A549 (cell line): ENCODE data around the gene TUBGCP3.

Experiments used
- ATOH8 ChIP-seq: fragments of 250-450 bp; sonication (Bioruptor Pico); IDR thresholded peaks from 2 replicates; pipeline ENCODE4 v1.5.0; 2020; ENCODE audit warnings: low read depth, mild to moderate bottlenecking, moderate library complexity
- CEBPB ChIP-seq, 2 experiments: fragments of >200 bp in 1 of 2; sonication (Bioruptor Twin) in 1 of 2; formaldehyde crosslinking in 1 of 2; IDR thresholded peaks; 2 replicates each; pipeline ENCODE4 v1.6.1; 2012 to 2016
- CHD2 ChIP-seq: fragments of 150-350 bp; IDR thresholded peaks from 2 replicates; pipeline ENCODE4 v1.6.1; 2014; ENCODE audit warnings: low read length; ENCODE audit not compliant: partially characterized antibody
- CHD4 ChIP-seq: fragments of 200-600 bp; sonication (generic); IDR thresholded peaks from 2 replicates; pipeline ENCODE4 v1.6.1; 2016; ENCODE audit warnings: antibody characterized with exemption, mild to moderate bottlenecking, borderline replicate concordance
- CTCF ChIP-seq: fragments of >200 bp; sonication (Bioruptor Twin); formaldehyde crosslinking; IDR thresholded peaks from 3 replicates; pipeline ENCODE4 v1.5.1; 2016
- PHF8 ChIP-seq: fragments of 200-600 bp; sonication (generic); IDR thresholded peaks from 2 replicates; pipeline ENCODE4 v1.6.1; 2016; ENCODE audit warnings: low read depth, mild to moderate bottlenecking, antibody characterized with exemption, moderate library complexity, borderline replicate concordance
- POLR2A ChIP-seq: IDR thresholded peaks from 2 replicates; pipeline ENCODE4 v1.6.1; 2012; ENCODE audit warnings: mild to moderate bottlenecking, low read length
- RAD21 ChIP-seq, 2 experiments: fragments of >200 bp in 1 of 2; sonication (Bioruptor Twin) in 1 of 2; formaldehyde crosslinking in 1 of 2; IDR thresholded peaks in 1 of 2; conservative IDR thresholded peaks in 1 of 2; 2 replicates in 1 of 2; 3 replicates in 1 of 2; pipeline ENCODE4 v1.6.1; 2012 to 2018; ENCODE audit warnings: inconsistent platforms in 1 of 2
- REST ChIP-seq: fragments of 200-600 bp; sonication (generic); IDR thresholded peaks from 2 replicates; pipeline ENCODE4 v1.6.1; 2016; ENCODE audit warnings: antibody characterized with exemption, mild to moderate bottlenecking, moderate library complexity
- SREBF2 ChIP-seq: fragments of 450-650 bp; IDR thresholded peaks from 2 replicates; pipeline ENCODE4 v1.6.1; 2014; ENCODE audit warnings: mild to moderate bottlenecking, moderate library complexity
- USF2 ChIP-seq: fragments of 450-650 bp; IDR thresholded peaks from 2 replicates; pipeline ENCODE4 v1.6.1; 2014; ENCODE audit warnings: antibody characterized with exemption

- TF ChIP-seq POLR2A (no peak), ATOH8 (CRISPR knock-in tag) (no peak), CTCF (no peak), CHD4 (no peak), RAD21 (conservative IDR thresholded peaks at IDR 0.05 in 1 of 2, IDR thresholded peaks at IDR 0.05 in 1 of 2) (no peak), USF2 (no peak), SREBF2 (no peak), CEBPB (IDR thresholded peaks at IDR 0.05) (no peak), PHF8 (no peak), CHD2 (no peak), REST (no peak)
These were observed 13.5 kb downstream of the TUBGCP3 start for GRCh38 chr13:112574416-112574815.
